HepG2 (cell line): ENCODE data around the gene TADA2B. TPM values are rescaled to one million over a fixed set of nuclear protein-coding genes. Genes with fewer than 3 reads are reported as not detected.

Experiments used
- ATAC-seq: fragments of 200-7000 bp; cut with Tn5 transposase; 3 replicates; pipeline ENCODE4 v1.9.1; 2020; ENCODE audit warnings: mild to moderate bottlenecking, moderate library complexity
- BruUV-seq: library from RNA; stranded (reverse); fragments of 400-500 nt; replicated peaks from 2 replicates; lab custom pipeline; 2021; lab: Mats Ljungman, UMichigan
- CTCF ChIA-PET: fragments of 300-600 bp; formaldehyde crosslinking; extraction: SDS; loops from one replicate; lab custom pipeline; 2021; ENCODE audit warnings: low total read pairs, inconsistent platforms, low intra/inter-chr PET ratio; lab: Yijun Ruan, JAX
- POLR2A ChIA-PET: fragments of 350-600 bp; sonication (Branson Sonifier 250); formaldehyde crosslinking; loops from one replicate; lab custom pipeline; 2020; ENCODE audit warnings: antibody characterized with exemption, inconsistent platforms; lab: Yijun Ruan, JAX
- DNase-seq: peaks from one replicate; pipeline ENCODE4 v3.0.0-alpha.2; 2015; ENCODE audit warnings: low spot score
- FAIRE-seq: peaks from 3 replicates; lab custom pipeline; 2011; peaks lifted over from hg19 to GRCh38; lab: Jason Lieb, UNC
- H2AFZ ChIP-seq: one replicate; pipeline ENCODE4 v1.6.1; 2011; ENCODE audit warnings: low read length, inconsistent platforms
- H3K27ac ChIP-seq: fragments of 300-600 bp; 3 replicates; pipeline ENCODE4 v1.8.0; 2011; ENCODE audit warnings: mixed run types, mild to moderate bottlenecking, mixed read lengths, low read length, inconsistent platforms; ENCODE audit not compliant: insufficient read depth; ENCODE audit errors: extremely low read length
- H3K27me3 ChIP-seq, 2 experiments: fragments of 200-600 bp in 1 of 2; 2 replicates in 1 of 2; 3 replicates in 1 of 2; pipeline versions ENCODE4 v1.6.0 to v1.8.0; 2011; ENCODE audit warnings: low read length in 2 of 2, mild to moderate bottlenecking in 2 of 2, moderate library complexity in 2 of 2, inconsistent platforms in 1 of 2; ENCODE audit not compliant: insufficient read depth in 2 of 2, control insufficient read depth in 1 of 2
- H3K36me3 ChIP-seq, 2 experiments: fragments of 200-600 bp in 1 of 2; replicated peaks in 1 of 2; 2 replicates in 1 of 2; 3 replicates in 1 of 2; pipeline versions ENCODE4 v1.5.1 to v1.8.0; 2011; ENCODE audit warnings: low read length in 2 of 2, inconsistent platforms in 1 of 2; ENCODE audit not compliant: insufficient read depth in 2 of 2, control insufficient read depth in 1 of 2
- H3K4me1 ChIP-seq: 2 replicates; pipeline ENCODE4 v1.5.1; 2012; ENCODE audit warnings: low read length, inconsistent platforms; ENCODE audit not compliant: insufficient read depth
- H3K4me2 ChIP-seq: 2 replicates; pipeline ENCODE4 v1.6.0; 2011; ENCODE audit warnings: low read depth, low read length, inconsistent platforms
- H3K4me3 ChIP-seq, 3 experiments: fragments of 200-600 bp in 1 of 3; sonication (generic), shearing (Covaris generic) in 1 of 3; replicated peaks in 1 of 3; 2 replicates each; pipeline ENCODE4 v1.5.1; 2011 to 2016; ENCODE audit warnings: low read length in 3 of 3, inconsistent platforms in 2 of 3, low read depth in 2 of 3, mild to moderate bottlenecking in 2 of 3, control low read depth in 1 of 3, mixed read lengths in 1 of 3; ENCODE audit not compliant: insufficient read depth in 1 of 3
- H3K79me2 ChIP-seq: one replicate; pipeline ENCODE4 v1.6.1; 2011; ENCODE audit warnings: low read length, inconsistent platforms; ENCODE audit not compliant: insufficient read depth
- H3K9ac ChIP-seq: 2 replicates; pipeline ENCODE4 v1.6.0; 2011; ENCODE audit warnings: mild to moderate bottlenecking, low read depth, low read length, inconsistent platforms; ENCODE audit not compliant: insufficient read depth
- H3K9me3 ChIP-seq: 2 replicates; pipeline ENCODE4 v1.5.1; 2012; ENCODE audit warnings: mild to moderate bottlenecking, low read length
- H4K20me1 ChIP-seq: 2 replicates; pipeline ENCODE4 v1.6.0; 2011; ENCODE audit warnings: inconsistent platforms, mild to moderate bottlenecking, low read length, moderate library complexity; ENCODE audit not compliant: insufficient read depth
- AGO2 ChIP-seq: fragments of 200-400 bp; formaldehyde crosslinking; optimal IDR thresholded peaks from 2 replicates; pipeline ENCODE3; 2017; ENCODE audit warnings: mild to moderate bottlenecking, low read depth, low read length, moderate library complexity
- POLR2A ChIP-seq, 2 experiments: IDR thresholded peaks; 2 replicates each; pipeline ENCODE4 v1.6.1; 2011; ENCODE audit warnings: low read depth in 2 of 2, low read length in 2 of 2, mild to moderate bottlenecking in 1 of 2, moderate library complexity in 1 of 2; ENCODE audit not compliant: insufficient read depth in 1 of 2
- POLR2G ChIP-seq: fragments of 200-400 bp; formaldehyde crosslinking; IDR thresholded peaks from 2 replicates; pipeline ENCODE4 v1.6.1; 2018; ENCODE audit warnings: mild to moderate bottlenecking, low read depth, low read length, moderate library complexity
- RBM22 ChIP-seq: fragments of 200-400 bp; formaldehyde crosslinking; optimal IDR thresholded peaks from 2 replicates; pipeline ENCODE3; 2017; ENCODE audit warnings: mild to moderate bottlenecking, low read length, moderate library complexity
- ZNF407 ChIP-seq: sonication (generic); formaldehyde crosslinking; IDR thresholded peaks from one replicate; pipeline ENCODE4 v1.5.1; 2020; ENCODE audit warnings: mild to moderate bottlenecking, missing genetic modification reagents; ENCODE audit errors: not compliant biosample characterization
- WGBS: methylation state at CpG from one replicate; pipeline ENCODE4 v1.1.6; 2017; ENCODE audit warnings: low lambda C conversion rate; 5-methylcytosine and 5-hydroxymethylcytosine counted together
- in situ Hi-C: cut with HindIII; loops from 2 replicates; pipeline ENCODE4 v1.10.0; 2017; ENCODE audit warnings: low pct_unique_long_range_greater_than_20kb; ENCODE audit not compliant: extremely low pct_ligation_motif_present
- intact Hi-C: fragments of 100-400 bp; cut with micrococcal nuclease; formaldehyde crosslinking; loops from one replicate; pipeline ENCODE4 v1.10.0; 2022; ENCODE audit not compliant: unreplicated experiment
- polyA plus RNA-seq, 8 experiments: library from polyadenylated mRNA; depleted of rRNA in 3 of 8; stranded (reverse) in 7 of 8; unstranded in 1 of 8; fragments of >200 nt; fragmentation: Illumina TruSeq in 4 of 8; extraction: Trizol in 4 of 8; gene quantifications; 2 replicates each; pipeline versions ENCODE4 v1.2.1 to v1.2.3, GENCODE V29; 2011 to 2016; ENCODE audit warnings: low read depth in 4 of 8, missing spikeins in 1 of 8, mixed read lengths in 1 of 8; ENCODE audit not compliant: insufficient read depth in 1 of 8
- total RNA-seq, 5 experiments: library from RNA; depleted of rRNA; stranded (reverse); fragments of >200 nt; fragmentation: Illumina TruSeq; extraction: Trizol; gene quantifications; 2 replicates each; pipeline ENCODE4 v1.2.3, GENCODE V29; 2016; ENCODE audit warnings: low read depth in 1 of 5

TADA2B gene
- total and polyA plus RNA-seq, 2 of the 13 experiments (the other 11 are each of a cell fraction or from before 2014, with no cell fraction given) = 4.6 to 8.9 TPM

- ATAC-seq = no peak
Observed at GRCh38 chr4:7059662-7060061, 16.5 kb downstream of the TADA2B start.

More at GRCh38 chr4:7059662-7060061, 16.5 kb downstream of the TADA2B start:
- ChIA-PET CTCF (no interaction called here), POLR2A (interaction anchor here (1.7 to 1.8 kb wide), 2 partner anchors 8 to 17 kb away, joined by 5 read pairs; partner anchors contain the start of genes GRPEL1 and TADA2B)
- H4K20me1 ChIP-seq = peaks cover 14% of the 10 kb centered on the region
- intact Hi-C loops (no loop called here), in situ Hi-C loops (no loop called here)
- no peak overlapping the region for H3K9ac ChIP-seq
- peaks cover 15 to 74% of the 10 kb centered on the region in 2 experiments for H3K36me3 ChIP-seq
- DNase-seq = no peak
- H3K27ac ChIP-seq = no peak overlapping the region
- H3K79me2 ChIP-seq = peaks cover 14% of the 10 kb centered on the region
- WGBS = 97% methylated on average over 11 of the region's 11 CpGs
- H2AFZ ChIP-seq = no peak overlapping the region
- no peaks in the 10 kb centered on the region for H3K9me3 ChIP-seq
- no peaks in the 10 kb centered on the region for H3K27me3 ChIP-seq
- H3K4me2 ChIP-seq = no peak overlapping the region
- no peak for FAIRE-seq
- peaks cover 3% of the 10 kb centered on the region for H3K4me1 ChIP-seq
- TF ChIP-seq POLR2A (IDR thresholded peaks at IDR 0.05; ENCODE audit: insufficient read depth in 1 of 2, low read depth in 2 of 2, low read length in 2 of 2) = 0 out of 4 replicates have a peak, but pooled peaks of 1 of the 2 experiments have one; percentile 15
- no peak for TF ChIP-seq ZNF407
- peak; percentile 46; the same call in 1 of the 2 replicates for TF ChIP-seq POLR2G
- TF ChIP-seq AGO2 = peak; percentile 35
- TF ChIP-seq RBM22 = peak; percentile 46
- no peak overlapping the region for H3K4me3 ChIP-seq
- no TSS peak for BruUV-seq
